ENCODE results near the gene FBXW9. TPM values are rescaled to one million over a fixed set of nuclear protein-coding genes. Genes with fewer than 3 reads are reported as not detected.
"Not testable (repeated sequence)": the region's sequence is repeated elsewhere in the genome, so short reads cannot be mapped to it uniquely, and the experiment has no call there.

The FBXW9 gene
- total RNA-seq, 1 donor from 2014 or later = 4.4 TPM

- DNase-seq (ENCODE audit: low spot score) = no peak
These were observed 19.5 kb upstream of the FBXW9 start for GRCh38 chr19:12715929-12716328.

GRCh38 chr19:12715102-12715501, 18.7 kb upstream of the FBXW9 start:
- no peak for DNase-seq (ENCODE audit: low spot score)

- not testable (repeated sequence) for DNase-seq (ENCODE audit: low spot score)
These were observed 16.9 kb upstream of the FBXW9 start for GRCh38 chr19:12713304-12713703.

GRCh38 chr19:12712077-12712476, 15.6 kb upstream of the FBXW9 start:
- not testable (repeated sequence) for DNase-seq (ENCODE audit: low spot score)

- DNase-seq (ENCODE audit: low spot score) = no peak
These were observed 14.8 kb upstream of the FBXW9 start for GRCh38 chr19:12711187-12711586.

GRCh38 chr19:12708641-12709040, 12.2 kb upstream of the FBXW9 start:
- no peak for DNase-seq (ENCODE audit: low spot score)

- no peak for DNase-seq (ENCODE audit: low spot score)
These were observed 9.9 kb upstream of the FBXW9 start for GRCh38 chr19:12706332-12706718.

GRCh38 chr19:12705654-12706331, 9.4 kb upstream of the FBXW9 start:
- DNase-seq (ENCODE audit: low spot score) = no peak

- no peak for DNase-seq (ENCODE audit: low spot score)
These were observed 8.7 kb upstream of the FBXW9 start for GRCh38 chr19:12705169-12705568.

GRCh38 chr19:12703046-12703445, 6.6 kb upstream of the FBXW9 start:
- no peak for DNase-seq (ENCODE audit: low spot score)

GRCh38 chr19:12701596-12702282, 5.3 kb upstream of the FBXW9 start:
- no peak for DNase-seq (ENCODE audit: low spot score)

- no peak for DNase-seq (ENCODE audit: low spot score)
These were observed 1.7 kb upstream of the FBXW9 start for GRCh38 chr19:12698138-12698537.

- not testable (repeated sequence) for DNase-seq (ENCODE audit: low spot score)
These were observed 994 bp upstream of the FBXW9 start for GRCh38 chr19:12697425-12697824.

GRCh38 chr19:12695997-12696365, 450 bp downstream of the FBXW9 start:
- no peak for DNase-seq (ENCODE audit: low spot score)

- DNase-seq (ENCODE audit: low spot score) = no peak
These were observed 917 bp downstream of the FBXW9 start for GRCh38 chr19:12695514-12695913.

GRCh38 chr19:12695096-12695495, 1.3 kb downstream of the FBXW9 start:
- DNase-seq (ENCODE audit: low spot score) = no peak

- DNase-seq (ENCODE audit: low spot score) = no peak
These were observed 1.8 kb downstream of the FBXW9 start for GRCh38 chr19:12694641-12695040.

GRCh38 chr19:12692960-12693359, 3.5 kb downstream of the FBXW9 start:
- no peak for DNase-seq (ENCODE audit: low spot score)

GRCh38 chr19:12689581-12690216, 6.7 kb downstream of the FBXW9 start:
- DNase-seq (ENCODE audit: low spot score) = no peak

GRCh38 chr19:12689012-12689411, 7.4 kb downstream of the FBXW9 start:
- no peak for DNase-seq (ENCODE audit: low spot score)

GRCh38 chr19:12687496-12688196, 8.8 kb downstream of the FBXW9 start, which contains the start of gene GNG14:
Gene GNG14 (plus strand): TSS chr19:12687998. CDS start chr19:12688049, 51 bp downstream.
- DNase-seq (ENCODE audit: low spot score) = no peak

GRCh38 chr19:12685831-12686230, 10.6 kb downstream of the FBXW9 start:
- DNase-seq (ENCODE audit: low spot score) = no peak

Measured in mesenteric fat pad (tissue), 1 donor.